PC-3 (cell line): ENCODE results near the gene SETBP1. TPM values are rescaled to one million over a fixed set of nuclear protein-coding genes. Genes with fewer than 3 reads are reported as not detected.

Experiments used
- ATAC-seq: fragments of 200-7000 bp; cut with Tn5 transposase; 2 replicates; pipeline ENCODE4 v1.9.1; 2020; ENCODE audit warnings: mild to moderate bottlenecking, moderate library complexity
- BruUV-seq: library from RNA; stranded (reverse); fragments of 400-500 nt; replicated peaks from 2 replicates; lab custom pipeline; 2021; lab: Mats Ljungman, UMichigan
- CTCF ChIA-PET: fragments of 300-600 bp; sonication (Branson Sonifier 250); formaldehyde crosslinking; loops from one replicate; lab custom pipeline; 2022; ENCODE audit warnings: antibody characterized with exemption; lab: Charles Lee
- POLR2A ChIA-PET: fragments of 300-600 bp; sonication (Branson Sonifier 250); formaldehyde crosslinking; loops from one replicate; lab custom pipeline; 2022; ENCODE audit warnings: antibody characterized with exemption; ENCODE audit not compliant: unreplicated experiment; lab: Charles Lee
- DNase-seq: peaks from one replicate; pipeline ENCODE4 v3.0.0-alpha.2; 2015
- H2AFZ ChIP-seq: fragments of 300-600 bp; sonication (generic); 2 replicates; pipeline ENCODE4 v1.6.0; 2016; ENCODE audit warnings: antibody characterized with exemption, low read length
- H3F3A ChIP-seq: fragments of 300-600 bp; sonication (generic); one replicate; pipeline ENCODE4 v1.6.0; 2017; ENCODE audit warnings: antibody characterized with exemption, low read length, control low read depth, mild to moderate bottlenecking; ENCODE audit not compliant: unreplicated experiment
- H3K27ac ChIP-seq: fragments of 300-600 bp; sonication (generic); 2 replicates; pipeline ENCODE4 v1.5.1; 2016; ENCODE audit warnings: mild to moderate bottlenecking, low read length
- H3K27me3 ChIP-seq: fragments of 300-600 bp; sonication (generic); 2 replicates; pipeline ENCODE4 v1.6.1; 2016; ENCODE audit warnings: low read length, mixed read lengths
- H3K36me3 ChIP-seq: fragments of 300-600 bp; sonication (generic); 2 replicates; pipeline ENCODE4 v1.6.1; 2016; ENCODE audit warnings: low read depth, mixed run types, low read length, mixed read lengths
- H3K4me1 ChIP-seq: fragments of 300-600 bp; sonication (generic); 2 replicates; pipeline ENCODE4 v1.5.1; 2016; ENCODE audit warnings: low read length; ENCODE audit not compliant: insufficient read depth
- H3K4me2 ChIP-seq: fragments of 300-600 bp; sonication (generic); 2 replicates; pipeline ENCODE4 v1.6.0; 2016; ENCODE audit warnings: low read length
- H3K4me3 ChIP-seq: fragments of 300-600 bp; sonication (generic); 2 replicates; pipeline ENCODE4 v1.5.1; 2016; ENCODE audit warnings: mild to moderate bottlenecking, low read length, mixed read lengths
- H3K79me2 ChIP-seq: fragments of 300-600 bp; sonication (generic); 2 replicates; pipeline ENCODE4 v1.6.1; 2017; ENCODE audit warnings: low read length, mixed read lengths
- H3K9ac ChIP-seq: fragments of 300-600 bp; sonication (generic); 2 replicates; pipeline ENCODE4 v1.6.0; 2016; ENCODE audit warnings: mild to moderate bottlenecking, low read length
- H3K9me2 ChIP-seq: fragments of 300-600 bp; sonication (generic); replicated peaks from 2 replicates; pipeline ENCODE4 v1.6.1; 2016; ENCODE audit warnings: mixed run types, low read length, mixed read lengths
- H3K9me3 ChIP-seq: fragments of 300-600 bp; sonication (generic); 2 replicates; pipeline ENCODE4 v1.6.1; 2016; ENCODE audit warnings: low read length, mixed read lengths
- H4K20me1 ChIP-seq: fragments of 300-600 bp; sonication (generic); 2 replicates; pipeline ENCODE4 v1.6.1; 2016; ENCODE audit warnings: low read length, mixed read lengths
- CTCF ChIP-seq: fragments of 300-600 bp; sonication (generic); conservative IDR thresholded peaks from 2 replicates; pipeline ENCODE4 v1.5.1; 2017; ENCODE audit warnings: antibody characterized with exemption, low read depth, mild to moderate bottlenecking, low read length
- EZH2 ChIP-seq: fragments of 300-600 bp; sonication (generic); IDR thresholded peaks from one replicate; pipeline ENCODE4 v1.6.1; 2017; ENCODE audit warnings: antibody characterized with exemption, mild to moderate bottlenecking, low read length; ENCODE audit not compliant: unreplicated experiment
- EZH2phosphoT487 ChIP-seq: fragments of 300-600 bp; sonication (generic); IDR thresholded peaks from 2 replicates; pipeline ENCODE4 v1.6.1; 2018; ENCODE audit warnings: mild to moderate bottlenecking, antibody characterized with exemption, low read length, borderline replicate concordance
- intact Hi-C: fragments of 100-400 bp; cut with micrococcal nuclease; formaldehyde crosslinking; loops from 2 replicates; pipeline ENCODE4 v1.9.0; 2023
- total RNA-seq: library from RNA; depleted of rRNA; stranded (reverse); fragments of >200 nt; gene quantifications from 2 replicates; pipeline ENCODE4 v1.2.3, GENCODE V29; 2014

SETBP1 gene
- total RNA-seq, 1 experiment from 2014 or later: 2.3 TPM

- TF ChIP-seq EZH2phosphoT487 (no peak), EZH2 (no peak), CTCF (no peak)
- Histone ChIP-seq H3K4me3 (no peak overlapping the region), H3K4me1 (peaks cover 21% of the 10 kb centered on the region), H3K4me2 (no peak overlapping the region), H3K9ac (no peak overlapping the region), H3K27ac (no peak overlapping the region), H3F3A (no peaks in the 10 kb centered on the region), H4K20me1 (no peaks in the 10 kb centered on the region), H2AFZ (no peak overlapping the region), H3K79me2 (no peaks in the 10 kb centered on the region), H3K36me3 (no peaks in the 10 kb centered on the region), H3K9me3 (no peaks in the 10 kb centered on the region), H3K27me3 (no peaks in the 10 kb centered on the region), H3K9me2 (no peaks in the 10 kb centered on the region)
- DNase-seq (no peak), ATAC-seq (no peak)
- CTCF ChIA-PET: no interaction called here
- intact Hi-C loops: loop anchor here (10.0 kb wide), 1 partner anchor 140 kb away; no protein-coding TSS in a partner anchor
- POLR2A ChIA-PET: no interaction called here
- no TSS peak for BruUV-seq
Measured at GRCh38 chr18:45054636-45055035, 373.9 kb downstream of the SETBP1 start.

- no peaks in the 10 kb centered on the region for H3K36me3 ChIP-seq
- H3K9me2 ChIP-seq: no peaks in the 10 kb centered on the region
- H3F3A ChIP-seq: no peaks in the 10 kb centered on the region
- DNase-seq (no peak), ATAC-seq (no peak)
- H2AFZ ChIP-seq: no peak overlapping the region
- BruUV-seq: no TSS peak
- H3K9me3 ChIP-seq: no peaks in the 10 kb centered on the region
- no peak overlapping the region for H3K4me3 ChIP-seq
- ChIA-PET POLR2A (no interaction called here), CTCF (no interaction called here)
- TF ChIP-seq EZH2 (no peak), EZH2phosphoT487 (no peak), CTCF (no peak)
- H3K79me2 ChIP-seq: no peaks in the 10 kb centered on the region
- no peak overlapping the region for H3K4me2 ChIP-seq
- no peak overlapping the region for H3K27ac ChIP-seq
- intact Hi-C loops: loop anchor here (10.0 kb wide), 1 partner anchor 141 kb away; no protein-coding TSS in a partner anchor
- H3K27me3 ChIP-seq: no peaks in the 10 kb centered on the region
- no peak overlapping the region for H3K9ac ChIP-seq
- H4K20me1 ChIP-seq: no peaks in the 10 kb centered on the region
- peaks cover 23% of the 10 kb centered on the region for H3K4me1 ChIP-seq
Measured at GRCh38 chr18:45055811-45056210, 375.1 kb downstream of the SETBP1 start.

GRCh38 chr18:45056926-45057325, 376.2 kb downstream of the SETBP1 start:
- H3K4me3 ChIP-seq: no peak overlapping the region
- H3K79me2 ChIP-seq: no peaks in the 10 kb centered on the region
- H3K36me3 ChIP-seq: no peaks in the 10 kb centered on the region
- no peak for ATAC-seq
- H3K27ac ChIP-seq: no peak overlapping the region
- no peak overlapping the region for H3K9ac ChIP-seq
- no peak overlapping the region for H3K4me2 ChIP-seq
- BruUV-seq: no TSS peak
- DNase-seq: no peak
- no peaks in the 10 kb centered on the region for H3K27me3 ChIP-seq
- peaks cover 14% of the 10 kb centered on the region for H3K4me1 ChIP-seq
- H3F3A ChIP-seq: no peaks in the 10 kb centered on the region
- TF ChIP-seq EZH2: no peak
- no peak for TF ChIP-seq EZH2phosphoT487
- no peak for TF ChIP-seq CTCF
- no peaks in the 10 kb centered on the region for H4K20me1 ChIP-seq
- no peak overlapping the region for H2AFZ ChIP-seq
- no peaks in the 10 kb centered on the region for H3K9me3 ChIP-seq
- H3K9me2 ChIP-seq: no peaks in the 10 kb centered on the region
- intact Hi-C loops: loop anchor here (10.0 kb wide), 1 partner anchor 142 kb away; no protein-coding TSS in a partner anchor
- ChIA-PET POLR2A (no interaction called here), CTCF (no interaction called here)
